Prostate gland (tissue), 2 donors: ENCODE data around the gene RTN4RL2. TPM values are rescaled to one million over a fixed set of nuclear protein-coding genes. Genes with fewer than 3 reads are reported as not detected.

Experiments used
- DNase-seq: peaks from one replicate; pipeline ENCODE4 v3.0.0-alpha.2; 2019; ENCODE audit warnings: low spot score
- H3K27ac ChIP-seq, 2 donors: fragments of 200-600 bp; sonication (generic); 2 replicates each; pipeline ENCODE4 v1.5.1; 2017 to 2019
- H3K27me3 ChIP-seq: fragments of 200-600 bp; sonication (generic); replicated peaks from 2 replicates; pipeline ENCODE4 v1.5.1; 2019; ENCODE audit not compliant: insufficient read depth
- H3K36me3 ChIP-seq, 2 donors: fragments of 200-600 bp; sonication (generic); 1 replicate in 1 of 2; 2 replicates in 1 of 2; pipeline versions ENCODE4 v1.5.1 to v1.8.1; 2017 to 2019
- H3K4me1 ChIP-seq: fragments of 200-600 bp; sonication (generic); replicated peaks from 2 replicates; pipeline ENCODE4 v1.5.1; 2019
- H3K4me3 ChIP-seq, 2 donors: fragments of 200-600 bp; sonication (generic); 2 replicates each; pipeline ENCODE4 v1.5.1; 2017 to 2019
- H3K9me3 ChIP-seq: fragments of 200-600 bp; sonication (generic); 2 replicates; pipeline ENCODE4 v1.5.1; 2017
- CTCF ChIP-seq, 4 experiments: fragments of 200-600 bp in 2 of 4; fragments of 450-650 bp in 2 of 4; sonication (generic) in 2 of 4; IDR thresholded peaks; 1 replicate in 3 of 4; 2 replicates in 1 of 4; pipeline ENCODE4 v1.5.1; 2016 to 2019; ENCODE audit warnings: antibody characterized with exemption in 4 of 4, mild to moderate bottlenecking in 2 of 4, moderate library complexity in 2 of 4
- POLR2A ChIP-seq: fragments of 450-650 bp; IDR thresholded peaks from one replicate; pipeline ENCODE4 v1.6.1; 2016; ENCODE audit warnings: antibody characterized with exemption, mild to moderate bottlenecking
- POLR2AphosphoS5 ChIP-seq: sonication (generic); formaldehyde crosslinking; IDR thresholded peaks from one replicate; pipeline ENCODE4 v1.6.1; 2017; ENCODE audit warnings: antibody characterized with exemption
- WGBS: methylation state at CpG from one replicate; pipeline ENCODE4 v1.1.5; 2018; 5-methylcytosine and 5-hydroxymethylcytosine counted together
- intact Hi-C: fragments of 100-400 bp; cut with DNase I; formaldehyde crosslinking; loops from one replicate; pipeline ENCODE4 v1.14.2; 2022
- total RNA-seq, 2 donors: library from RNA; depleted of rRNA; stranded (reverse); fragments of >200 nt; gene quantifications; one replicate each; pipeline ENCODE4 v1.1.0, GENCODE V29; 2016

RTN4RL2 gene
- total RNA-seq, 2 donors from 2014 or later = 0.51 to 2.0 TPM

- no peak for DNase-seq
- no peaks in the 10 kb centered on the region for H3K4me1 ChIP-seq
- no peak overlapping the region for H3K4me3 ChIP-seq
- intact Hi-C loops = no loop called here
- 84% methylated on average over 1 of the region's 1 CpG for WGBS
- H3K9me3 ChIP-seq = no peaks in the 10 kb centered on the region
- no peak overlapping the region for H3K27ac ChIP-seq
- no peaks in the 10 kb centered on the region for H3K27me3 ChIP-seq
- H3K36me3 ChIP-seq = no peaks in the 10 kb centered on the region
- TF ChIP-seq POLR2AphosphoS5 (no peak), CTCF (IDR thresholded peaks at IDR 0.05) (no peak), POLR2A (no peak)
Observed at GRCh38 chr11:57430952-57431351, 29.4 kb upstream of the RTN4RL2 start.

- WGBS = 63% methylated on average over 5 of the region's 5 CpGs
- Histone ChIP-seq H3K4me1 (no peaks in the 10 kb centered on the region), H3K4me3 (no peak overlapping the region), H3K27ac (no peak overlapping the region), H3K36me3 (no peaks in the 10 kb centered on the region), H3K9me3 (no peaks in the 10 kb centered on the region), H3K27me3 (no peaks in the 10 kb centered on the region)
- no peak for DNase-seq
- TF ChIP-seq CTCF (IDR thresholded peaks at IDR 0.05) (no peak), POLR2AphosphoS5 (no peak), POLR2A (no peak)
- intact Hi-C loops = no loop called here
Observed at GRCh38 chr11:57432149-57432561, 28.2 kb upstream of the RTN4RL2 start.

GRCh38 chr11:57432714-57433163 is 27.6 kb upstream of the RTN4RL2 start:
- no peak overlapping the region for H3K27ac ChIP-seq
- H3K27me3 ChIP-seq = no peaks in the 10 kb centered on the region
- intact Hi-C loops = no loop called here
- no peaks in the 10 kb centered on the region for H3K4me1 ChIP-seq
- H3K9me3 ChIP-seq = no peaks in the 10 kb centered on the region
- TF ChIP-seq CTCF (IDR thresholded peaks at IDR 0.05) = no peak
- TF ChIP-seq POLR2AphosphoS5 = no peak
- TF ChIP-seq POLR2A = no peak
- no peak for DNase-seq
- WGBS = 64% methylated on average over 7 of the region's 7 CpGs
- no peak overlapping the region for H3K4me3 ChIP-seq
- no peaks in the 10 kb centered on the region for H3K36me3 ChIP-seq

GRCh38 chr11:57434640-57435546 is 25.4 kb upstream of the RTN4RL2 start:
- TF ChIP-seq POLR2AphosphoS5 (peak; percentile 65), POLR2A (no peak)
- H3K36me3 ChIP-seq = no peaks in the 10 kb centered on the region
- 68% methylated on average over 15 of the region's 15 CpGs for WGBS
- H3K4me1 ChIP-seq = no peaks in the 10 kb centered on the region
- no peaks in the 10 kb centered on the region for H3K9me3 ChIP-seq
- intact Hi-C loops = no loop called here
- H3K27ac ChIP-seq = no peak overlapping the region
- H3K4me3 ChIP-seq = no peak overlapping the region
- peak; percentile 17 for DNase-seq
- H3K27me3 ChIP-seq = no peaks in the 10 kb centered on the region

GRCh38 chr11:57436031-57436430 is 24.3 kb upstream of the RTN4RL2 start:
- H3K4me1 ChIP-seq = no peaks in the 10 kb centered on the region
- TF ChIP-seq CTCF (IDR thresholded peaks at IDR 0.05) = no peak
- no peak for TF ChIP-seq POLR2A
- TF ChIP-seq POLR2AphosphoS5 = no peak
- H3K36me3 ChIP-seq = no peaks in the 10 kb centered on the region
- no peaks in the 10 kb centered on the region for H3K27me3 ChIP-seq
- H3K9me3 ChIP-seq = no peaks in the 10 kb centered on the region
- H3K4me3 ChIP-seq = no peak overlapping the region
- intact Hi-C loops = no loop called here
- no peak for DNase-seq
- H3K27ac ChIP-seq = no peak overlapping the region
- 92% methylated on average over 7 of the region's 7 CpGs for WGBS
